Sciatic nerve (tissue), 2 donors: Measurements from ENCODE around the gene SEPTIN1. TPM values are rescaled to one million over a fixed set of nuclear protein-coding genes. Genes with fewer than 3 reads are reported as not detected.
A peak's percentile ranks its signal among the peaks of the same experiment; 100 is the strongest.
"Not testable (repeated sequence)": the region's sequence is repeated elsewhere in the genome, so short reads cannot be mapped to it uniquely, and the experiment has no call there.

Experiments used
- ATAC-seq: fragments of 200-7000 bp; cut with Tn5 transposase; one replicate; pipeline ENCODE4 v1.9.1; 2020; ENCODE audit warnings: mild to moderate bottlenecking, moderate library complexity
- DNase-seq: peaks from one replicate; pipeline ENCODE4 v3.0.0-alpha.2; 2020; ENCODE audit warnings: low spot score
- intact Hi-C: fragments of 100-400 bp; cut with DNase I; formaldehyde crosslinking; loops from one replicate; pipeline ENCODE4 v1.14.2; 2022
- total RNA-seq: library from RNA; stranded (reverse); fragmentation: NEBNext Ultra II Directional; extraction: Animal tissue kit (Norgen Biotek cat#: 25700); gene quantifications from one replicate; pipeline ENCODE4 v1.2.1, GENCODE V29; 2021
- donor health status: DM: no; HTN: no; CAD: no.
- donor health status: DM: no; HTN: no; CAD: no.

SEPTIN1 gene
- total RNA-seq, 1 donor from 2014 or later, result 7.2 TPM

DNA sequence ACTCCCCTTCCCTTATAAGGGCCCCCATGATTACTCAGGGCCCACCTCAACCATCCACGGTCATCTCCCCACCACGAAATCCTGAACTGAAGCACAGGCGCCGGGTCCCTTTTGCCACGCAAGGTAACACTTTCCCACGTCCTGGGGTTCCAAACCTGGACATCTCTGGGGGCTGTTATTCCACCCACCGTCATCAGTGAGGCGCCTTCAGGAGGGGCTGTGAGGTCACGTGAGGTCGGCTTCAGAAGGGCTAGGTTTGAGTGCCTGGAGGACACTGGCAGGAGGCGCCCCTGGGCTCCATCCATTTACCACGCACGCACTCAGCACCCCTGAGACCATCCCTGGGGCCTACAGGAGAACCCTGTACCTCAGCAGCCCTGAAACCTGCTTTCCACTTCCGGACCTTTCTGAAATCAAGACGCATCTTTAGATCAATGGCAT is 31.3 kb downstream of the SEPTIN1 start:
- DNase-seq (peak; percentile 55), ATAC-seq (no peak)
- intact Hi-C loops, result no loop called here

DNA sequence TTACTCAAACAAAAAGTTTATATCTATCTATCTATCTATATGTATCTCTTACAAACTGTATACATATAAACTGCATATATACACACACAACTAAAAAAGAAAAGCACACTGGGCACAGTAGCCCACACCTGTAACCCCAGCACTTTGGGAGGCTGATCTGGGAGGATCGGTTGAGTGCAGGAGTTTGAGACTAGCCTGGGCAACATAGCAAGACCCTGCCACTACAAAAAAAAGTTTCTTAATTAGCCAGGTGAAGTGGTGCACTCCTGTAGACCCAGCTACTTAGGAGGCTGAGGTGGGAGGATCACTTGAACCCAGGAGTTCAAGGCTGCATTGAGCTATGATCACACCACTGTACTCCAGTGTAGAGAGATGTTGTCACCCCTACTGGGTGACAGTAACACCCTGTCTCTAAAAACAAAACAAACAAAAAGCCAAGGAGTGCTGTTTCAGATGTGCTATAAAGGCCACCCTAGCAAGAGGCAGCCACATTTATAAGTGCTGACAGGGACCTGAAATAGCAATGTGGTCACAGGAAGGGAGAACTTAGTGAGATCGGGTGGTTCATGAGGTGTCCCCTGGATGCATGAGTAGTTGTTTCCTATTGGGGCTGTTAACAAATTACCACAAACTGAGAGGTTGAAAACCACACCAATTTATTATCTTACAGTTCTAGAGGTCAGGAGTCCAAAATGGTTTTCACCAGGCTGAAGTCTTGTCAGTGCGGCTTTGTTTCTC is 32.1 kb downstream of the SEPTIN1 start:
- ATAC-seq (no peak), DNase-seq (peak; percentile 3)
- intact Hi-C loops, result no loop called here

DNA sequence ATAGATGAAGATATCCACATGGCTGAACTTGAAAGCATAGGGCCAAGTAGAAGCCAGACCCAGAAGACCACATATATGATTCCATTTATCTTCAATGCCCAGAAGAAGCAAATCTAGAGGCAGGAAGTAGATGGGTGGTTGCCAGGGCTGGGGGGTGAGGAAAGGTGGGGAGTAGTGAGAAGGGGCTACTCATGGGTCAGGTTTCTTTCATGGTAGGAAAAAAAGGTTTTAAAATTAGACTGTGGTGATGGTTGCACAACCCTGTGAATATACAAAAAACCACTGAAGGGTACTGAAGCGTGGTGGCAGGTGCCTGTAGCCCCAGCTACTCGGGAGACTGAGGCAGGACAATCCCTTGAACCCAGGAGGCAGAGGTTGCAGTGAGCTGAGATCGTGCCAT is 32.7 kb downstream of the SEPTIN1 start:
- no peak for ATAC-seq
- intact Hi-C loops, result no loop called here
- DNase-seq, result peak; percentile 32

DNA sequence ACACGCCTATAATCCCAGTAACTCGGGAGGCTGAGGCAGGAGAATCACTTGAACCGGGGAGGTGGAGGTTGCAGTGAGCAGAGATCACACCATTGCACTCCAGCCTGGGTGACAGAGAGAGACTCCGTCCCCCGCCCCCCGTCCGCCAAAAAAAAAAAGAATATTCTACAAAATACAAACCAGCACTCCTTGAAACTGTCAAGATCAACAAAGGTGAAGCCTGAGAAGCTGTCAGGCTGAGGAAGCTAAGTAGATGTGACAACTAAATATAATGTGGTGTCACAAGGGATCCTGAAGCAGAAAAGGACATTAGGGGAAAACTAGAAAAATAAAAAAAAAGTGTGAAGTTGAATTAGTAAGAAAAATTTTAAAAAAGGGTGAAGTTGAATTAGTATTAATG is 33.4 kb downstream of the SEPTIN1 start:
- no peak for DNase-seq
- ATAC-seq, result no peak
- intact Hi-C loops, result no loop called here

DNA sequence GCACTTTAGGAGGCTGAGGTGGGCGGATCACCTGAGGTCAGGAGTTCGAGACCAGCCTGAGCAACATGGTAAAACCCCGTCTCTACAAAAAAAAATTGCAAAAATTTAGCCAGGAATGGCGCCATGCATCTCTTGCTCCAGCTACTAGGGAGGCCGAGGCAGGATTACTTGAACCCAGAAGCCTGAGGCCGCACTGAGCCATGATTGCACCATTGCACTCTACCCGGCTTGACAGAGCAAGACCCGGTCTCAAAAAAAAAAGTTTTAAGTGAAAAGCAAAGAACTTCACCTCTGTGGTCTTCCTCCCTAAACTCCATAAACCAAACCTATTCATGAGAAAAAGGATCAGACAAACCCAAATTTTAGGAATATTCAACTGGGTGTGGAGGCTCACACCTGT is 34.2 kb downstream of the SEPTIN1 start:
- no peak for ATAC-seq
- intact Hi-C loops, result no loop called here
- DNase-seq, result no peak

DNA sequence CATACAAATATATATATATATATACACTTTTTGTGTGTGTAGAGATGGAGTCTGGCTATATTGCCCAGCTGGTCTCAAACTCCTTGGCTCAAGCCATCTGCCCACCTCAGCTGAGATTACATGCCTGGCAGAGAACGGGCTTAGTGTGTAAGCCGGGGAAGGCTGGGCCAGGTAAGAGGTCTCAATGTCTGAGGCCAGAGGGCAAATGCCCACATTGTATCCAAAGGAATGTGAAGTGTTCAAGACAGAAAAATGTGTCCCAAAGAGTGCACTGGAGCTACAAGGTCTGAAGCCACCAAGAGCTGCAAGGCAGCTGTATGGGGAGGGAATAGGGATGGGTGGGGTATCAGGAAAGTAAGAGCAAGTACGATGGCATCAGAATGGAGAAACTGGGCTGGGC is 36.1 kb downstream of the SEPTIN1 start:
- DNase-seq (no peak), ATAC-seq (no peak)
- intact Hi-C loops, result no loop called here

DNA sequence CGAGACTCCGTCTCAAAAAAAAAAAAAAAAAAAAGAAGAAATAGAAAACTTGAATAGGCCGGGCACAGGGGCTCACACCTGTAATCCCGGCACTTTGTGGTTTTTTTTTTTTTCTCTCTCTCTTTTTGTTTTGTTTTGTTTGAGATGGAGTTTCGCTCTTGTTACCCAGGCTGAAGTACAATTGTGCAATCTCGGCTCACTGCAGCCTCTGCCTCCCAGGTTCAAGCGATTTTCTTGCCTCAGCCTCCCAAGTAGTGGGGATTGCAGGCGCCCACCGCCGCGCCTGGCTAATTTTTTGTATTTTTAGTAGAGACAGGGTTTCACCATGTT is 38.9 kb downstream of the SEPTIN1 start:
- intact Hi-C loops, DNase-seq, ATAC-seq: not testable (repeated sequence)

DNA sequence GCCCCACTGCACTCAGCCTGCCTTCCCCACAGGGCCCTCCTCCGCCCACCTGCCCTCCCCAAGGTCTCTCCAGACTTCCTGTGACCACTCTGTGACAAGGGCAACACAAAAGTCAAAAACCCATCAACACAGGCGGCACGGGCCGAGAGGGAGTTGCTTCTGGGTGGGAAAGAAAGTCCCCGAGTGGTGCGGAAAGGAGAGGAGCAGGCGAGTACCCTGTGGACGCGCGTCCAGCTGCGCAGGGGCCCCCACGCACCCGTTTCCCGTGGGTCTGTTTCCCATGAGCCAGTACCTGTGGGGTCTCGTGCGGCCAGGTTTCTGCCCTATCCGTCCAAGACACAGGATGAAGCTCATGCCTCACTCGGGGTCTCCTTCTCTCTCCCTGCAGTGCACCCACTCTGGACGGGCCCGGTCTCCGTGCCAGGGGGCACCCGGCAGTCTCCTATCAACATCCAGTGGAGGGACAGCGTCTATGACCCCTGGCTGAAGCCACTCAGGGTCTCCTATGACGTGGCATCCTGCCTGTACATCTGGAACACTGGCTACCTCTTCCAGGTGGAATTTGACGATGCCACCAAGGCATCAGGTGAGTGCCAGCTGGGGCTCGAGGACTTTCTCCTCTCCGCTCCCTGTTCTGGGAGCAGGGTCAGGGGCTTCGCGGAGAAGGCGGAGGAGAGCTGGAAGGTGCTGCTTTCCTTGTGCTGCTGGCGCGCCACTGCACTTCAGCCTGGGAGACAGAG is 39.4 kb downstream of the SEPTIN1 start:
- intact Hi-C loops, result no loop called here
- DNase-seq, result no peak
- ATAC-seq, result no peak

DNA sequence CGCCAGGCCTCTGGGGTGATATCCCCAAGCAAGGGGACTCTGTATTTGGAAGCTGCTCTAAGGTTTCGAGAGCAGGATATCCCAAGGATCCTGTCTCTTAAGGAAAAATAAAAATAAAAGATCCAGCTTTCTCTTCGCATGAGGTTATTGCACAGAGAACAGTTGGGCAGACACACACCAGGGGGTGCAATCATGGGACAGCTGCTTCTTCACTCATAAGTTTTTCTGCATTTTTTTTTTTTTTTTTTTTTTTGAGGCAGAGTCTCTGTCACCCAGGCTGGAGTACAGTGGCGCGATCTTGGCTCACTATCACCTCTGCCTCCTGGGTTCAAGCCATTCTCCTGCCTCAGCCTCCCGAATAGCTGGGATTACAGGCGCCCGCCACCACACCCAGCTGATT is 40.4 kb downstream of the SEPTIN1 start:
- DNase-seq, intact Hi-C loops, ATAC-seq: not testable (repeated sequence)

DNA sequence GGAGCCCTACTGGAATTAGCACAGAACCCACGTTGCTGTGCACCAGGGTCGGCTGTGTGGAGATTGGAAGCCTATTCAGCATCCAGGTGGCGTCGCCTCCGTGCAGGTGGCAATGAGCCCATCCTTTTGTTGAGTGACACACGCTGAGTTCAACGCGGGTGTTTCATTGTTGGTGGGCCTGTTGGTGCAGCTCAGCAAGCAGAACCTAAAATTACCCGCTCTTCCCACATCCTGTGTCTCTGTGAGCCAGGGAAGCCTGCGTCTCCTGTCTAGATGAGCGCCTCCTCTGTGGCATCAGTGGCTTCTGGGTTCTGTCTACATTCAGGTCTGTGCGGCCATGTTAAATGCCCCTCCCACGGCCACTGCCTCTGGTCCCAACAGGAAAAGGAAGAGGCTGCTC is 41.7 kb downstream of the SEPTIN1 start:
- ATAC-seq (no peak), DNase-seq (no peak)
- intact Hi-C loops, result no loop called here

DNA sequence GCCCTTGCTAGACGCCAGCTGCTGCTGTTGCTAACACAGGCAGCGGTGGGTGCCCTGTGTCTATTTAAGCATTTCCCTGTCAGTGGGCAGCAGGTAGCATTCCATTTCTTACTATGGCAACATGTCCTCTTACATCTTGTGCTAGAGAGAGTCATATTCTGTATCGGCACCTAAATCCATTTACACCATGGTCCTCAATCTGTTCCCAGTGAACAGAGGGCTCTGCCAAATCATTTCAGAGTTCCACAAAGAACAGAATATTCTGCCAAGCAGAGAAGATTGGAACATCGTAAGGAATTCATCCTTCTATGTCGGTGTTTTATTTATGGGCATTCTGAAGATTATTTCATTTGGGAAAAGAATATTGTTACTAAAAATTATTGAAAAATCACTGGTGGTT is 43.6 kb downstream of the SEPTIN1 start:
- DNase-seq, ATAC-seq, intact Hi-C loops: not testable (repeated sequence)

DNA sequence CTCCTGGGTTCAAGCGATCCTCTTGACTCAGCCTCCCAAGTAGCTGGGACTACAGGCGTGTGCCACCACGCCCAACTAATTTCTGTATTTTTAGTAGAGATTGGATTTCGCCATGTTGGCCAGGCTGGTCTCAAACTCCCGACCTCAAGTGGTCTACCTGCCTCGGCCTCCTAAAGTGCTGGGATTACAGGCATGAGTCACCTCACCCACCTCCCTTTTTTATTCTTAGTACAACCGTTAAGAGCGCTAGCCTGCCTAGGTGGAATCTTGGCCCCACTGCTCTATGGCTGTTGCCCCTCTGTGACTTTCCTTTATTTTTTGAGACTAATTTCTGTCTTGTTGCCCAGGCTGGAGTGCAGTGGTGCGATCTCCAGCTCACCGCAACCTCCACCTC is 44.4 kb downstream of the SEPTIN1 start:
- ATAC-seq, DNase-seq, intact Hi-C loops: not testable (repeated sequence)

DNA sequence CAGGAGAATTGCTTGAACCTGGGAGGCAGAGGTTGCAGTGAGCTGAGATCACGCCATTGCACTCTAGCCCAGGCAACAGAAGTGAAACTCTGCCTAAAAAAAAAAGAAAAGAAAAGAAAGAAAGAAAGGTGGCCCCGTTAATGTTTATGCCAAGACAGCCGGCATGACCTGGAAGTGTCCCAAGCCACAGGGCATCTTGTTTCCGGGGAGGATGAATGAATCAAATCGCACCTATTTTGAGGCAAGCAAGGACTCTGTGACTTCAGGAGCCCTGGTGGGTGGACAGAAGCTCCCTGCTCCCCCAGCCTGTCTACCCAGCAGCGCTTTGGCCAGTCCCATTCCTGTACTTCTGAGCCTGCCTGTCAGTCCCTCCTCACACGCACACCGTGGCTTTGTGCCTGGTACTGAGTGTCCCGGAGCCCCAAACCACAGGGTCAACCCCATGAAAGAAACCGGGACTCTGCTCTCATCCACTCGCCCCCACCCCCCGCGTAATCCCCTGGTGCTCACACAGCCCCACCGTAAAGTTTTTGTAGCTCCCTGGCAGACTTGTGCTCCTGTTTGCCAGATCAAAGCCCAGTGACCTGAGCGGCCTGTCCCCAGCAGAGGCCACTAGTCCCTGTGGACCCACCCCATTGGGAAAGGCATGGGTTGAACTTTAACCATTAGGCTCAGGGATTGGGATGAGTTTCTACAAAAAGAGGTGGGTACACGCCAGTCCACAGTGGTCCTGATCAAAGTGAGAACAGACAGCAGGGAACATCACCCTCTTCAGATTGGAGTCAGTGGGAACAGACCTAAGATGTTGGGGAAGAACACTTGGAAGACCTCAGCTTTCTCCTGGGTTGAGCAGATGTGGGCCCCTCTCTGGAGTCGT is 46.5 kb downstream of the SEPTIN1 start:
- DNase-seq, result no peak
- ATAC-seq, result peak; percentile 54
- intact Hi-C loops, result no loop called here

DNA sequence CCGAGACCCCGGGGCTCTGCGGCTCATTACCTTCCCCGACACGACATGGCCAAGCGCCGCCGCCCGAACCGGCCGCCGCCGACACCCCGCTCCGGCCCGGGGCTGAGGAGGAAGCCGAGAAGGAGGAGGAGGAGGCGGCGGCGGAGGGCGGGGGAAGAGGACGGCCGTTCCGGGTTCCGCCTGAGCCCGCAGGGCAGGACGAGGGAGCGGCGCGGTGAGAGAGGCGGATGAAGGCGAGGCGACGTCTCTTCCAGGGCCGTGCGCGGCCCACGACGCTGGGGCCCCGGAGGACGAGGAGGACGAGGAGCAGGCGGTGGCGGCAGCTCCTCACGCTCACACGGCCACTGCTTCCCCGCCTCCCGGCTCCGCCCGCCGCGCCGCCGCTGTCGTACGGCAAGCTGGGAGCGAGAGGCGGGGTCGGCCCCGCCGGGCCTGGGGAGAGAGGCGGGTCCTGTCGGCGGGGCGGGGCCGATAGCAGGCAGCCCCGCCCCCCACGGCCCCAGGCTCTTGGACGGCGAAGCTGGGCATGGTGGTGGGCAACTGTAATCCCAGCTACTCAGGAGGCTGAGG is 47.2 kb downstream of the SEPTIN1 start:
- intact Hi-C loops, result not testable (repeated sequence)
- peak; percentile 96 for ATAC-seq
- peak; percentile 90 for DNase-seq

DNA sequence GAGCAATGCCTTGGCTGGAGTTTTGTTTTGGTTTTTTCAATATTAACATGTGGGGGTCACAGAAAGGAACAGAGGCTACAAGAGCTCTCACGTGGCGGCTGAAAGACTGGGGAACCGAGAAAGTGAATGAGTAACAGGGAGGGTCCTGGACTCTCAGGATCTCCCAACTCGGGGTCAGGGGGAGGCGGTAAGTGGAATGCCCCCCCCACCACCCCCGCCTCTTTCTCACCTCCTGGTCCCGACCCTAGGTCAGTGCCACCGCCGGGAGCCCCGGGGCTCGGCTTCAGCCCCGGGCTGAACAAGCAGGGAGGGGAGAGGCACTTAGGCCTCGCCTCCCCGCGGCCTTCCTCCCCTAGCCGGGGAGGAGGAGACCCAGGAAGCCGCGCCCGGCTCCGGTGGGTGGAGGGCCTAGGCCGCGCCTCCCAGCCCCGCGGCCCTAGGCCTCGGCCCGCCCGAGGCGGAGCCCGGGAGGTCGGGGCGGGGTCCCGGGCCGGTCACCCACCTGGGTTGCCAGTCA is 47.8 kb downstream of the SEPTIN1 start:
- DNase-seq (peak; percentile 88), ATAC-seq (peak; percentile 96)
- intact Hi-C loops, result not testable (repeated sequence)
